Measurements from ENCODE around the gene CDH4. TPM values are rescaled to one million over a fixed set of nuclear protein-coding genes. Genes with fewer than 3 reads are reported as not detected.

The CDH4 gene
- total RNA-seq, 1 donor from 2014 or later, result 3.2 TPM

DNA sequence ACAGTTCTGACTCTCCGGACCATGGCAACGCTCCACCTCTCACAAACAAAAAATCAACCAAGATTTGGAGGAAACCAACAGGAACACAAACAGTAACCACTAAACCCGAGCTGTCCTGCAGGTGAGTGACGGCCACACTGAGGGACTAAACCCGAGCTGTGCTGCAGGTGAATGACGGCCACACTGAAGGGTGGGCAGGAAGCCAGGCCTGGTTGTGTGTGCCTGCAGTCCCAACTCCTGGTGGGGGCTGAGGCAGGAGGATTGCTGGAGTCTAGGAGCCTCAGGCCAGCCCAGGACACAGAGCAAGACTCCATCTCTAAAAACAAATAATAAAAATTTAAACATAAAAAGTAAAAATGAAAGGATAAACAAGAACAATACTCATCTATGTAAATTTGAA, 733.0 kb downstream of the CDH4 start:
- H3K27me3 ChIP-seq (ENCODE audit: insufficient read depth, low read length), result no peaks in the 10 kb centered on the region
- H2AFZ ChIP-seq (ENCODE audit: low read depth, low read length), result no peak overlapping the region
- no peak overlapping the region for H3K4me3 Mint-ChIP-seq (ENCODE audit: unreplicated experiment)
- no peaks in the 10 kb centered on the region for H3K9me3 ChIP-seq (ENCODE audit: insufficient read depth, low read depth, low read length)
- peaks cover 30% of the 10 kb centered on the region for H3K36me3 Mint-ChIP-seq (ENCODE audit: low read depth, unreplicated experiment)
- DNase-seq (ENCODE audit: low read depth), result no peak
- H3K9ac ChIP-seq (ENCODE audit: low read length), result no peak overlapping the region
- H3K4me1 ChIP-seq (ENCODE audit: insufficient read depth, low read length), result no peaks in the 10 kb centered on the region
- TF ChIP-seq, protein P1, sequence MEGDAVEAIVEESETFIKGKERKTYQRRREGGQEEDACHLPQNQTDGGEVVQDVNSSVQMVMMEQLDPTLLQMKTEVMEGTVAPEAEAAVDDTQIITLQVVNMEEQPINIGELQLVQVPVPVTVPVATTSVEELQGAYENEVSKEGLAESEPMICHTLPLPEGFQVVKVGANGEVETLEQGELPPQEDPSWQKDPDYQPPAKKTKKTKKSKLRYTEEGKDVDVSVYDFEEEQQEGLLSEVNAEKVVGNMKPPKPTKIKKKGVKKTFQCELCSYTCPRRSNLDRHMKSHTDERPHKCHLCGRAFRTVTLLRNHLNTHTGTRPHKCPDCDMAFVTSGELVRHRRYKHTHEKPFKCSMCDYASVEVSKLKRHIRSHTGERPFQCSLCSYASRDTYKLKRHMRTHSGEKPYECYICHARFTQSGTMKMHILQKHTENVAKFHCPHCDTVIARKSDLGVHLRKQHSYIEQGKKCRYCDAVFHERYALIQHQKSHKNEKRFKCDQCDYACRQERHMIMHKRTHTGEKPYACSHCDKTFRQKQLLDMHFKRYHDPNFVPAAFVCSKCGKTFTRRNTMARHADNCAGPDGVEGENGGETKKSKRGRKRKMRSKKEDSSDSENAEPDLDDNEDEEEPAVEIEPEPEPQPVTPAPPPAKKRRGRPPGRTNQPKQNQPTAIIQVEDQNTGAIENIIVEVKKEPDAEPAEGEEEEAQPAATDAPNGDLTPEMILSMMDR (IDR thresholded peaks at IDR 0.05; ENCODE audit: insufficient read depth, low read depth, low read length), result no peak
- TF ChIP-seq EZH2 (IDR thresholded peaks at IDR 0.05; ENCODE audit: insufficient read depth, low read length), result no peak
- no peak for FAIRE-seq
- H4K20me1 ChIP-seq (ENCODE audit: insufficient read depth, low read length), result peaks cover 25% of the 10 kb centered on the region
- no peaks in the 10 kb centered on the region for H3K4me1 Mint-ChIP-seq (ENCODE audit: low read depth, unreplicated experiment)
- peaks cover 7% of the 10 kb centered on the region for H3K36me3 ChIP-seq (ENCODE audit: insufficient read depth, low read length)
- H3K27ac Mint-ChIP-seq (ENCODE audit: unreplicated experiment), result no peak overlapping the region
- H3K4me2 ChIP-seq (ENCODE audit: low read length), result no peak overlapping the region
- no peak overlapping the region for H3K4me3 ChIP-seq (ENCODE audit: insufficient read depth, low read depth, low read length)
- H3K9me3 Mint-ChIP-seq (ENCODE audit: unreplicated experiment), result peaks cover 3% of the 10 kb centered on the region
- no peak overlapping the region for H3K27ac ChIP-seq (ENCODE audit: low read depth, low read length)
- H3K79me2 ChIP-seq (ENCODE audit: insufficient read depth, low read length), result no peaks in the 10 kb centered on the region
- no peaks in the 10 kb centered on the region for H3K27me3 Mint-ChIP-seq (ENCODE audit: low read depth, unreplicated experiment)

DNA sequence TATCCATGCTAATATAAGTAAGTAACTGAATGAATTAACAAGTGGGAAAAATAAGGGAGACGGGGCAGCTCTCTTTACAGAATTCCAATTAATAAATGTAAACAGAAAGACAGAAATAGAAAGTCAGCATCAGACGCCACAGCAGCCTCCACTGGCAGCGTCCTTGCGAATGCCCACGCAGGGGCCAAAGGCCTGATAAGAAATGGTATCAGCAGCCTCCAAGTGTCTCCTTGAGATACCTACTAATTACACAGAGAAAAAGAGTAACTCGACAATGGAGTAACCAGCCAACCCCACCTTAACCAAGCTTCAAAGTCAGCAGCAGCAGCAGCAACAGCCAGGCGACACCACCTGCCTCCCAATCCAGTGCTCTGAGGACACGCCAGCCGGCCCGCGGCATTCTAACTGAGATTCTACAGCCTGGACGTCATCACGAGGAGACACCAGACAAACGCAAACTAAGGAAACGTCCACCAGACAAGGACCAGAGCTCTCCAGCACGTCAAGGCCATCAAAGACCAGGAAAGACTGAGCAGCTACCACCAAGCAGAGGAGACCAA, 734.8 kb downstream of the CDH4 start:
- Histone ChIP-seq H3K4me1 (ENCODE audit: insufficient read depth, low read length) (no peaks in the 10 kb centered on the region), H3K27me3 (ENCODE audit: insufficient read depth, low read length) (no peaks in the 10 kb centered on the region), H3K4me2 (ENCODE audit: low read length) (no peak overlapping the region), H3K9me3 (ENCODE audit: insufficient read depth, low read depth, low read length) (peaks cover 3% of the 10 kb centered on the region), H3K4me3 (ENCODE audit: insufficient read depth, low read depth, low read length) (no peak overlapping the region), H3K36me3 (ENCODE audit: insufficient read depth, low read length) (peaks cover 17% of the 10 kb centered on the region), H4K20me1 (ENCODE audit: insufficient read depth, low read length) (peaks cover 16% of the 10 kb centered on the region), H3K9ac (ENCODE audit: low read length) (no peak overlapping the region), H2AFZ (ENCODE audit: low read depth, low read length) (no peak overlapping the region), H3K27ac (ENCODE audit: low read depth, low read length) (no peak overlapping the region), H3K79me2 (ENCODE audit: insufficient read depth, low read length) (no peaks in the 10 kb centered on the region)
- H3K4me1 Mint-ChIP-seq (ENCODE audit: low read depth, unreplicated experiment), result no peaks in the 10 kb centered on the region
- H3K4me3 Mint-ChIP-seq (ENCODE audit: unreplicated experiment), result no peak overlapping the region
- TF ChIP-seq, protein P1 (IDR thresholded peaks at IDR 0.05; ENCODE audit: insufficient read depth, low read depth, low read length), result no peak
- no peak for TF ChIP-seq EZH2 (IDR thresholded peaks at IDR 0.05; ENCODE audit: insufficient read depth, low read length)
- FAIRE-seq (no peak), DNase-seq (ENCODE audit: low read depth) (no peak)
- no peak overlapping the region for H3K27ac Mint-ChIP-seq (ENCODE audit: unreplicated experiment)
- peaks cover 36% of the 10 kb centered on the region for H3K36me3 Mint-ChIP-seq (ENCODE audit: low read depth, unreplicated experiment)
- no peaks in the 10 kb centered on the region for H3K27me3 Mint-ChIP-seq (ENCODE audit: low read depth, unreplicated experiment)
- H3K9me3 Mint-ChIP-seq (ENCODE audit: unreplicated experiment), result peaks cover 15% of the 10 kb centered on the region

DNA sequence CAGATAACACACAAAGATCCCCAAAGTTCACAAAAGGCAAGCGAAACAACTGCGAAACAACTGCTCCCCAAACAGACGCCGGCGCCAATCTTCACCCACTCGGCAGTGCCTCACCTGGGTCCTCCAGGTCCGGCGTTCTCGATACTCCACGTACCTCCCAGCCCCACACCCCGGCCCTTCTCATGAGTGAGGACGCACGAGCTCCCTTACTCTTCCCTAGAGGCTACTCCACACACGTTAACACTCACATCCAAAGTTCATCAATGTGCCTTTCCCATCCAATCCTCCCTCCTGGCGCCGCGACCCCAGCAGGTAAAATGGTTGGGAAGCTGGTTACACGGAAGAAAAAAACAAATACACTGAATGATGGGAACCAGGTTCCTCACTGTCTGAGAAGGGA, 736.6 kb downstream of the CDH4 start:
- Histone ChIP-seq H4K20me1 (ENCODE audit: insufficient read depth, low read length) (peaks cover 10% of the 10 kb centered on the region), H3K79me2 (ENCODE audit: insufficient read depth, low read length) (no peaks in the 10 kb centered on the region), H3K27me3 (ENCODE audit: insufficient read depth, low read length) (no peaks in the 10 kb centered on the region), H3K9ac (ENCODE audit: low read length) (no peak overlapping the region), H3K4me2 (ENCODE audit: low read length) (no peak overlapping the region), H3K4me1 (ENCODE audit: insufficient read depth, low read length) (no peaks in the 10 kb centered on the region), H2AFZ (ENCODE audit: low read depth, low read length) (no peak overlapping the region), H3K27ac (ENCODE audit: low read depth, low read length) (no peak overlapping the region), H3K9me3 (ENCODE audit: insufficient read depth, low read depth, low read length) (peaks cover 4% of the 10 kb centered on the region), H3K4me3 (ENCODE audit: insufficient read depth, low read depth, low read length) (no peak overlapping the region), H3K36me3 (ENCODE audit: insufficient read depth, low read length) (peaks cover 19% of the 10 kb centered on the region)
- H3K36me3 Mint-ChIP-seq (ENCODE audit: low read depth, unreplicated experiment), result peaks cover 49% of the 10 kb centered on the region
- no peak overlapping the region for H3K4me3 Mint-ChIP-seq (ENCODE audit: unreplicated experiment)
- peaks cover 19% of the 10 kb centered on the region for H3K9me3 Mint-ChIP-seq (ENCODE audit: unreplicated experiment)
- no peak for FAIRE-seq
- TF ChIP-seq, protein P1 (IDR thresholded peaks at IDR 0.05; ENCODE audit: insufficient read depth, low read depth, low read length), result no peak
- TF ChIP-seq EZH2 (IDR thresholded peaks at IDR 0.05; ENCODE audit: insufficient read depth, low read length), result no peak
- H3K27me3 Mint-ChIP-seq (ENCODE audit: low read depth, unreplicated experiment), result no peaks in the 10 kb centered on the region
- no peak for DNase-seq (ENCODE audit: low read depth)
- no peak overlapping the region for H3K27ac Mint-ChIP-seq (ENCODE audit: unreplicated experiment)
- no peaks in the 10 kb centered on the region for H3K4me1 Mint-ChIP-seq (ENCODE audit: low read depth, unreplicated experiment)

All from astrocyte (in vitro differentiated cells and primary cell).